Fibroblast of the aortic adventitia (primary cell): ENCODE results near the gene EPHA7. TPM values are rescaled to one million over a fixed set of nuclear protein-coding genes. Genes with fewer than 3 reads are reported as not detected.

ENCODE experiments used
- DNase-seq: peaks from one replicate; pipeline ENCODE4 v3.0.0-alpha.2; 2010; ENCODE audit warnings: low read depth
- H3K4me3 ChIP-seq: 2 replicates; pipeline ENCODE4 v1.5.1; 2011; ENCODE audit warnings: low read depth, mild to moderate bottlenecking, control low read depth, low read length, moderate library complexity
- total RNA-seq: library from RNA; depleted of rRNA; stranded (reverse); fragments of >200 nt; gene quantifications from 2 replicates; pipeline ENCODE4 v1.2.3, GENCODE V29; 2012; ENCODE audit warnings: low replicate concordance
- TF ChIP-seq, protein P1 (sequence below): IDR thresholded peaks from 2 replicates; pipeline ENCODE4 v1.5.1; 2011; ENCODE audit warnings: mild to moderate bottlenecking, low read length, control low read depth, inconsistent platforms; ENCODE audit not compliant: insufficient read depth

EPHA7 gene
- total RNA-seq, 1 donor, result 1.5 TPM

GRCh38 chr6:93299622-93300021 lies 119.7 kb downstream of the EPHA7 start:
- DNase-seq, result no peak
- H3K4me3 ChIP-seq, result no peak overlapping the region
- TF ChIP-seq, protein P1, sequence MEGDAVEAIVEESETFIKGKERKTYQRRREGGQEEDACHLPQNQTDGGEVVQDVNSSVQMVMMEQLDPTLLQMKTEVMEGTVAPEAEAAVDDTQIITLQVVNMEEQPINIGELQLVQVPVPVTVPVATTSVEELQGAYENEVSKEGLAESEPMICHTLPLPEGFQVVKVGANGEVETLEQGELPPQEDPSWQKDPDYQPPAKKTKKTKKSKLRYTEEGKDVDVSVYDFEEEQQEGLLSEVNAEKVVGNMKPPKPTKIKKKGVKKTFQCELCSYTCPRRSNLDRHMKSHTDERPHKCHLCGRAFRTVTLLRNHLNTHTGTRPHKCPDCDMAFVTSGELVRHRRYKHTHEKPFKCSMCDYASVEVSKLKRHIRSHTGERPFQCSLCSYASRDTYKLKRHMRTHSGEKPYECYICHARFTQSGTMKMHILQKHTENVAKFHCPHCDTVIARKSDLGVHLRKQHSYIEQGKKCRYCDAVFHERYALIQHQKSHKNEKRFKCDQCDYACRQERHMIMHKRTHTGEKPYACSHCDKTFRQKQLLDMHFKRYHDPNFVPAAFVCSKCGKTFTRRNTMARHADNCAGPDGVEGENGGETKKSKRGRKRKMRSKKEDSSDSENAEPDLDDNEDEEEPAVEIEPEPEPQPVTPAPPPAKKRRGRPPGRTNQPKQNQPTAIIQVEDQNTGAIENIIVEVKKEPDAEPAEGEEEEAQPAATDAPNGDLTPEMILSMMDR, result no peak

GRCh38 chr6:93295631-93296030 lies 123.7 kb downstream of the EPHA7 start:
- TF ChIP-seq, protein P1, result no peak
- no peak for DNase-seq
- H3K4me3 ChIP-seq, result no peak overlapping the region

DNA sequence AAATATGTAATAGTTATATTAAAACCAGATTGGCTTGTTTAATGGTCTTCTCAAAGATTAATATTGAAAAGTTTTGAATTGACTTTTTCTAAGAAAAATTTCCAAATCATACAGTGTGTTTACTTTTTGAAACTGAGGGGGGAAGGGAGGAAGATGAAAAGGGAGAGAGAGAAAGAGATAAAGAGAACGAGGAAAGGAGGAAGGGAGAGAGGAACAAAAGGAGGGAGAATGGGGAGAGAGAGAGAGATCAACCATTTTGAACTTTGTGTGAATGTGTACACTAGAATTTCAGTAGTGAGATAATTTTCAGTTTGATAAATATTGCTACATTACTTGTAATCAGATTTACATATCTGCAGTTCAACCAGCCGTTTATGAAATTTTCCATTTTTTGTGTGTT lies 124.5 kb downstream of the EPHA7 start:
- TF ChIP-seq, protein P1, result no peak
- no peak overlapping the region for H3K4me3 ChIP-seq
- DNase-seq, result no peak

DNA sequence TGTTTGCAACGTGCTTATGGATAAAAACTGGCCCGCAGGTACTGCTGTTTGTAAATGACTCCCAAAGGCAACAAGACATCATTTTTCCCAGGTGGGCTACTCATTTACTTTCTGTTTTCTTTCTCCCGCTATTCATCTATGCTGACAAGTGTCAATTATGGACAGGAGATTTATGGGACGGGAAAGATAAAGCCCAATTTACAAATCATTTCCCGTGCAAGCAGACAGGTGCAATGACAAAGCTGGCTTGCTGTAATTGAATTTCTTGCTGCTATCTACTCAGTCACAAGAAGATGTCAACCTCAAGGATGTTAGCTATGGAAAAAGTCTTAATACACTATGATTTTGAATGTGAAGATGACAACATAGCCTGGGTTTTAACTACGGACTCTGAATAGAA lies 125.5 kb downstream of the EPHA7 start:
- TF ChIP-seq, protein P1, result no peak
- H3K4me3 ChIP-seq, result no peak overlapping the region
- DNase-seq, result no peak

GRCh38 chr6:93293460-93293859 lies 125.9 kb downstream of the EPHA7 start:
- no peak overlapping the region for H3K4me3 ChIP-seq
- TF ChIP-seq, protein P1, result no peak
- DNase-seq, result no peak

GRCh38 chr6:93282521-93283031 lies 136.8 kb downstream of the EPHA7 start:
- no peak overlapping the region for H3K4me3 ChIP-seq
- TF ChIP-seq, protein P1, result no peak
- no peak for DNase-seq

- H3K4me3 ChIP-seq, result no peak overlapping the region
- no peak for DNase-seq
- TF ChIP-seq, protein P1, result no peak
Measured at GRCh38 chr6:93278241-93278640, 141.1 kb downstream of the EPHA7 start.
